Endothelial cell of hepatic sinusoid (primary cell): Measurements from ENCODE around the gene USP17L22.
"Not testable (repeated sequence)": the region's sequence is repeated elsewhere in the genome, so short reads cannot be mapped to it uniquely, and the experiment has no call there.

Experiments
- in situ Hi-C: cut with HindIII; loops from 2 replicates; pipeline ENCODE4 v1.10.0; 2017; ENCODE audit warnings: low sequenced_read_pairs

Gene USP17L22

GRCh38 chr4:9267319-9267718 is at the start of gene USP17L22:
Gene USP17L22 (plus strand): TSS chr4:9267619. CDS start chr4:9267619, 0 bp downstream.
- in situ Hi-C loops, result not testable (repeated sequence)

GRCh38 chr4:9219852-9220251 is 47.6 kb upstream of the USP17L22 start, which contains the start of gene USP17L12:
Gene USP17L12 (plus strand): TSS chr4:9220152. CDS start chr4:9220152, 0 bp downstream.
- in situ Hi-C loops, result not testable (repeated sequence)

- in situ Hi-C loops, result not testable (repeated sequence)
Observed at GRCh38 chr4:9224596-9224995, 42.8 kb upstream of the USP17L22 start, which contains the start of gene USP17L13. Gene USP17L13 (plus strand): TSS chr4:9224896. CDS start chr4:9224896, 0 bp downstream.

GRCh38 chr4:9230249-9230648 is 37.2 kb upstream of the USP17L22 start:
- in situ Hi-C loops, result not testable (repeated sequence)

- in situ Hi-C loops, result not testable (repeated sequence)
Observed at GRCh38 chr4:9234085-9234484, 33.3 kb upstream of the USP17L22 start, which contains the start of gene USP17L15. Gene USP17L15 (plus strand): TSS chr4:9234385. CDS start chr4:9234385, 0 bp downstream.

- in situ Hi-C loops, result not testable (repeated sequence)
Observed at GRCh38 chr4:9238461-9238860, 29.0 kb upstream of the USP17L22 start.

- in situ Hi-C loops, result not testable (repeated sequence)
Observed at GRCh38 chr4:9243579-9243978, 23.8 kb upstream of the USP17L22 start, which contains the start of gene USP17L17. Gene USP17L17 (plus strand): TSS chr4:9243879. CDS start chr4:9243879, 0 bp downstream.

- in situ Hi-C loops, result not testable (repeated sequence)
Observed at GRCh38 chr4:9247953-9248680, 19.3 kb upstream of the USP17L22 start, which contains the start of gene USP17L18. Gene USP17L18 (plus strand): TSS chr4:9248630. CDS start chr4:9248630, 0 bp downstream.

- in situ Hi-C loops, result not testable (repeated sequence)
Observed at GRCh38 chr4:9253078-9253477, 14.3 kb upstream of the USP17L22 start, which contains the start of gene USP17L19. Gene USP17L19 (plus strand): TSS chr4:9253378. CDS start chr4:9253378, 0 bp downstream.

GRCh38 chr4:9257824-9258223 is 9.6 kb upstream of the USP17L22 start, which contains the start of gene USP17L20:
Gene USP17L20 (plus strand): TSS chr4:9258124. CDS start chr4:9258124, 0 bp downstream.
- in situ Hi-C loops, result not testable (repeated sequence)

- in situ Hi-C loops, result not testable (repeated sequence)
Observed at GRCh38 chr4:9262572-9262971, 4.8 kb upstream of the USP17L22 start, which contains the start of gene USP17L21. Gene USP17L21 (plus strand): TSS chr4:9262872. CDS start chr4:9262872, 0 bp downstream.

GRCh38 chr4:9271719-9272118 is 4.3 kb downstream of the USP17L22 start:
- in situ Hi-C loops, result not testable (repeated sequence)
